ENCODE measurements around the gene TMED7. TPM values are rescaled to one million over a fixed set of nuclear protein-coding genes. Genes with fewer than 3 reads are reported as not detected.
A peak's percentile ranks its signal among the peaks of the same experiment; 100 is the strongest.

The TMED7 gene
- total RNA-seq, 1 donor = 151 TPM

GRCh38 chr5:115634343-115635132 is 8.7 kb upstream of the TMED7 start:
- Histone ChIP-seq H3K79me2 (ENCODE audit: insufficient read depth, low read length) (no peaks in the 10 kb centered on the region), H3K9me3 (ENCODE audit: low read depth, low read length) (no peaks in the 10 kb centered on the region), H3K27me3 (ENCODE audit: insufficient read depth, low read length) (no peaks in the 10 kb centered on the region), H3K4me3 (ENCODE audit: insufficient read depth, low read length) (peak overlapping the region; percentile 68), H3K4me2 (ENCODE audit: insufficient read depth, low read length) (peak overlapping the region; percentile 82), H3K4me1 (ENCODE audit: insufficient read depth, low read length) (peaks cover 6% of the 10 kb centered on the region), H2AFZ (ENCODE audit: low read length) (peak overlapping the region; percentile 90), H3K36me3 (ENCODE audit: insufficient read depth, low read length) (no peaks in the 10 kb centered on the region), H3K27ac (ENCODE audit: low read depth, low read length) (peak overlapping the region; percentile 13), H4K20me1 (ENCODE audit: insufficient read depth, low read length) (no peaks in the 10 kb centered on the region)
- TF ChIP-seq CTCF (IDR thresholded peaks at IDR 0.05; ENCODE audit: extremely low read depth, low read depth, low read length) = peak; percentile 95
- DNase-seq (ENCODE audit: insufficient read length, low spot score, missing footprints) = peak; percentile 86

- DNase-seq (ENCODE audit: insufficient read length, low spot score, missing footprints) = no peak
- peaks cover 10% of the 10 kb centered on the region for H3K79me2 ChIP-seq (ENCODE audit: insufficient read depth, low read length)
- H2AFZ ChIP-seq (ENCODE audit: low read length) = no peak overlapping the region
- H3K27ac ChIP-seq (ENCODE audit: low read depth, low read length) = no peak overlapping the region
- H3K36me3 ChIP-seq (ENCODE audit: insufficient read depth, low read length) = no peaks in the 10 kb centered on the region
- H3K4me2 ChIP-seq (ENCODE audit: insufficient read depth, low read length) = no peak overlapping the region
- no peak for TF ChIP-seq CTCF (IDR thresholded peaks at IDR 0.05; ENCODE audit: extremely low read depth, low read depth, low read length)
- H3K4me3 ChIP-seq (ENCODE audit: insufficient read depth, low read length) = no peak overlapping the region
- peaks cover 6% of the 10 kb centered on the region for H3K4me1 ChIP-seq (ENCODE audit: insufficient read depth, low read length)
- peaks cover 1% of the 10 kb centered on the region for H4K20me1 ChIP-seq (ENCODE audit: insufficient read depth, low read length)
- H3K27me3 ChIP-seq (ENCODE audit: insufficient read depth, low read length) = no peaks in the 10 kb centered on the region
- no peaks in the 10 kb centered on the region for H3K9me3 ChIP-seq (ENCODE audit: low read depth, low read length)
These were observed 4.1 kb upstream of the TMED7 start for GRCh38 chr5:115629903-115630302.

GRCh38 chr5:115627295-115627865 is 1.5 kb upstream of the TMED7 start:
- peaks cover 22% of the 10 kb centered on the region for H3K4me1 ChIP-seq (ENCODE audit: insufficient read depth, low read length)
- H3K4me3 ChIP-seq (ENCODE audit: insufficient read depth, low read length) = no peak overlapping the region
- H3K27ac ChIP-seq (ENCODE audit: low read depth, low read length) = no peak overlapping the region
- H2AFZ ChIP-seq (ENCODE audit: low read length) = peak overlapping the region; percentile 40
- TF ChIP-seq CTCF (IDR thresholded peaks at IDR 0.05; ENCODE audit: extremely low read depth, low read depth, low read length) = no peak
- DNase-seq (ENCODE audit: insufficient read length, low spot score, missing footprints) = no peak
- H3K9me3 ChIP-seq (ENCODE audit: low read depth, low read length) = no peaks in the 10 kb centered on the region
- H4K20me1 ChIP-seq (ENCODE audit: insufficient read depth, low read length) = peaks cover 26% of the 10 kb centered on the region
- H3K36me3 ChIP-seq (ENCODE audit: insufficient read depth, low read length) = peaks cover 2% of the 10 kb centered on the region
- no peaks in the 10 kb centered on the region for H3K27me3 ChIP-seq (ENCODE audit: insufficient read depth, low read length)
- no peak overlapping the region for H3K4me2 ChIP-seq (ENCODE audit: insufficient read depth, low read length)
- H3K79me2 ChIP-seq (ENCODE audit: insufficient read depth, low read length) = peaks cover 35% of the 10 kb centered on the region

GRCh38 chr5:115626445-115626823 is 598 bp upstream of the TMED7 start:
- Histone ChIP-seq H3K27ac (ENCODE audit: low read depth, low read length) (peak overlapping the region; percentile 93), H3K4me3 (ENCODE audit: insufficient read depth, low read length) (peak overlapping the region; percentile 97), H2AFZ (ENCODE audit: low read length) (peak overlapping the region; percentile 86), H3K36me3 (ENCODE audit: insufficient read depth, low read length) (peaks cover 4% of the 10 kb centered on the region), H3K9me3 (ENCODE audit: low read depth, low read length) (no peaks in the 10 kb centered on the region), H3K4me1 (ENCODE audit: insufficient read depth, low read length) (peaks cover 24% of the 10 kb centered on the region), H3K4me2 (ENCODE audit: insufficient read depth, low read length) (peak overlapping the region; percentile 82), H3K79me2 (ENCODE audit: insufficient read depth, low read length) (peaks cover 45% of the 10 kb centered on the region), H4K20me1 (ENCODE audit: insufficient read depth, low read length) (peaks cover 31% of the 10 kb centered on the region), H3K27me3 (ENCODE audit: insufficient read depth, low read length) (no peaks in the 10 kb centered on the region)
- peak; percentile 80 for DNase-seq (ENCODE audit: insufficient read length, low spot score, missing footprints)
- no peak for TF ChIP-seq CTCF (IDR thresholded peaks at IDR 0.05; ENCODE audit: extremely low read depth, low read depth, low read length)

Data from osteoblast (primary cell).